DND-41 (cell line): ENCODE data around the gene YTHDF2.

Source experiments
- ATAC-seq: fragments of 200-7000 bp; cut with Tn5 transposase; 3 replicates; pipeline ENCODE4 v1.9.1; 2021; ENCODE audit warnings: low read depth; ENCODE audit not compliant: insufficient read depth
- DNase-seq: peaks from one replicate; pipeline ENCODE4 v3.0.0-alpha.2; 2020
- H2AFZ ChIP-seq: 2 replicates; pipeline ENCODE4 v1.6.0; 2012; ENCODE audit warnings: low read depth, low read length
- H3K27ac ChIP-seq: 2 replicates; pipeline ENCODE4 v1.5.1; 2012; ENCODE audit warnings: low read length, inconsistent platforms
- H3K27me3 ChIP-seq: fragments of 200-600 bp; sonication (generic); 2 replicates; pipeline ENCODE4 v1.6.0; 2012; ENCODE audit warnings: low read length, mild to moderate bottlenecking, inconsistent platforms; ENCODE audit not compliant: insufficient read depth, poor library complexity
- H3K36me3 ChIP-seq: 2 replicates; pipeline ENCODE4 v1.5.1; 2012; ENCODE audit warnings: low read length, inconsistent platforms; ENCODE audit not compliant: insufficient read depth
- H3K4me1 ChIP-seq: 2 replicates; pipeline ENCODE4 v1.5.1; 2012; ENCODE audit warnings: mild to moderate bottlenecking, low read length; ENCODE audit not compliant: insufficient read depth
- H3K4me2 ChIP-seq: 2 replicates; pipeline ENCODE4 v1.6.0; 2012; ENCODE audit warnings: mild to moderate bottlenecking, moderate library complexity, low read length, inconsistent platforms; ENCODE audit not compliant: insufficient read depth
- H3K4me3 ChIP-seq, 2 experiments: fragments of 200-600 bp in 1 of 2; shearing (Covaris generic) in 1 of 2; 2 replicates each; pipeline ENCODE4 v1.5.1; 2012 to 2016; ENCODE audit warnings: inconsistent platforms in 2 of 2, low read length in 2 of 2, mild to moderate bottlenecking in 2 of 2, low read depth in 1 of 2, moderate library complexity in 1 of 2
- H3K79me2 ChIP-seq: 2 replicates; pipeline ENCODE4 v1.6.0; 2012; ENCODE audit warnings: low read length, inconsistent platforms; ENCODE audit not compliant: insufficient read depth
- H3K9ac ChIP-seq: 2 replicates; pipeline ENCODE4 v1.6.0; 2012; ENCODE audit warnings: low read depth, mild to moderate bottlenecking, inconsistent platforms, low read length, moderate library complexity
- H3K9me3 ChIP-seq: 2 replicates; pipeline ENCODE4 v1.5.1; 2012; ENCODE audit warnings: low read length, moderate library complexity, mild to moderate bottlenecking, inconsistent platforms; ENCODE audit not compliant: insufficient read depth, severe bottlenecking
- H4K20me1 ChIP-seq: 2 replicates; pipeline ENCODE4 v1.6.0; 2012; ENCODE audit warnings: low read length; ENCODE audit not compliant: insufficient read depth
- EZH2 ChIP-seq: IDR thresholded peaks from 3 replicates; pipeline ENCODE4 v1.6.1; 2012; ENCODE audit warnings: borderline replicate concordance, low read depth, mild to moderate bottlenecking, moderate library complexity, low read length, inconsistent platforms; ENCODE audit not compliant: severe bottlenecking
- TF ChIP-seq, protein P1 (sequence below): IDR thresholded peaks from 2 replicates; pipeline ENCODE4 v1.5.1; 2012; ENCODE audit warnings: borderline replicate concordance, low read length, moderate library complexity, mild to moderate bottlenecking; ENCODE audit not compliant: poor library complexity, severe bottlenecking; ENCODE audit errors: extremely low read depth

The YTHDF2 gene

DNA sequence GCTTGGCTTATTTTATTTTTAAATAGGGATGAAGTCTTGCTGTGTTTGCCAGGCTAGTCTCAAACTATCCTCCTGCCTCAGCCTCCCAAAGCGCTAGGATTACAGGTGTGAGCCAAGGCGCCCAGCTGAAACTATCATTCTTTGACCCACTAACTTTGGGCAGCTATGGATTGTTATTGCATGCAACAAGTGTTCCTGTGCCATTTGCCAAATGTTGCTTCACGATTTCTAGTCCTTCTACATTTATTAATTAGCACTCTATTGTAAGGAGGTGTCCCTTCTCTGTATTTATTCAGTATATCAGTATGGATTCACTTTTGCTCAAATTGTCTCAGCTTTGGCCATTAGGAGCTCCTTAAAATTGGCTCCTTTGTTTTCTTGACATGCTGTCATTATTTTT lies 36.4 kb downstream of the YTHDF2 start:
- Histone ChIP-seq H3K36me3 (peaks cover 61% of the 10 kb centered on the region), H3K27ac (no peak overlapping the region), H3K4me2 (no peak overlapping the region), H3K79me2 (peaks cover 16% of the 10 kb centered on the region), H3K9me3 (no peaks in the 10 kb centered on the region), H2AFZ (no peak overlapping the region), H4K20me1 (peaks cover 51% of the 10 kb centered on the region), H3K4me1 (no peaks in the 10 kb centered on the region), H3K27me3 (no peaks in the 10 kb centered on the region), H3K4me3 (no peak overlapping the region), H3K9ac (no peak overlapping the region)
- TF ChIP-seq, protein P1, sequence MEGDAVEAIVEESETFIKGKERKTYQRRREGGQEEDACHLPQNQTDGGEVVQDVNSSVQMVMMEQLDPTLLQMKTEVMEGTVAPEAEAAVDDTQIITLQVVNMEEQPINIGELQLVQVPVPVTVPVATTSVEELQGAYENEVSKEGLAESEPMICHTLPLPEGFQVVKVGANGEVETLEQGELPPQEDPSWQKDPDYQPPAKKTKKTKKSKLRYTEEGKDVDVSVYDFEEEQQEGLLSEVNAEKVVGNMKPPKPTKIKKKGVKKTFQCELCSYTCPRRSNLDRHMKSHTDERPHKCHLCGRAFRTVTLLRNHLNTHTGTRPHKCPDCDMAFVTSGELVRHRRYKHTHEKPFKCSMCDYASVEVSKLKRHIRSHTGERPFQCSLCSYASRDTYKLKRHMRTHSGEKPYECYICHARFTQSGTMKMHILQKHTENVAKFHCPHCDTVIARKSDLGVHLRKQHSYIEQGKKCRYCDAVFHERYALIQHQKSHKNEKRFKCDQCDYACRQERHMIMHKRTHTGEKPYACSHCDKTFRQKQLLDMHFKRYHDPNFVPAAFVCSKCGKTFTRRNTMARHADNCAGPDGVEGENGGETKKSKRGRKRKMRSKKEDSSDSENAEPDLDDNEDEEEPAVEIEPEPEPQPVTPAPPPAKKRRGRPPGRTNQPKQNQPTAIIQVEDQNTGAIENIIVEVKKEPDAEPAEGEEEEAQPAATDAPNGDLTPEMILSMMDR, result no peak
- no peak for TF ChIP-seq EZH2
- DNase-seq (no peak), ATAC-seq (no peak)

- H3K79me2 ChIP-seq, result peaks cover 3% of the 10 kb centered on the region; the same call in 1 of the 2 replicates
- DNase-seq, result no peak
- H3K9ac ChIP-seq, result no peak overlapping the region
- H3K4me2 ChIP-seq, result no peak overlapping the region
- no peaks in the 10 kb centered on the region for H3K27me3 ChIP-seq
- no peak overlapping the region for H3K27ac ChIP-seq
- H3K9me3 ChIP-seq, result no peaks in the 10 kb centered on the region
- H3K36me3 ChIP-seq, result peaks cover 40% of the 10 kb centered on the region
- H2AFZ ChIP-seq, result no peak overlapping the region
- H3K4me3 ChIP-seq, result no peak overlapping the region
- peaks cover 42% of the 10 kb centered on the region for H4K20me1 ChIP-seq
- TF ChIP-seq EZH2, result no peak
- TF ChIP-seq, protein P1, result no peak
- H3K4me1 ChIP-seq, result no peaks in the 10 kb centered on the region
- no peak for ATAC-seq
Measured at GRCh38 chr1:28775121-28775942, 38.6 kb downstream of the YTHDF2 start.

DNA sequence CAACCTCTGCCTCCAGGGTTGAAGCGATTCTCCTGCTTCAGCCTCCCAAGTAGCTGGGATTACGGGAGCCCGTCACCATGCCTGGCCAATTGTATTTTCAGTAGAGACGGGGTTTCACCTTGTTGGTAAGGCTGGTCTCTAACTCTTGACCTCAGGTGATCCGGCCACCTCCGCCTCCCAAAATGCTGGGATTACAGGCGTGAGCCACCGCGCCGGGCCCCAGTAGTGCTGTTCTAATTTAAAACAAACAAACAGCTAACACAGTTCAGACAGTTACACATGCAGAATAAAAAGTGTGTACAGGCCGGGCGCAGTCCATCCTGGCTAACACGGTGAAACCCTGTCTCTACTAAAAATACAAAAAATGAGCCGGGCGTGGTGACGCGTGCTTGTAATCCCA lies 39.6 kb downstream of the YTHDF2 start:
- Histone ChIP-seq H3K36me3 (peaks cover 30% of the 10 kb centered on the region), H3K4me3 (no peak overlapping the region), H3K79me2 (no peaks in the 10 kb centered on the region), H3K9me3 (no peaks in the 10 kb centered on the region), H3K4me2 (no peak overlapping the region), H3K27me3 (no peaks in the 10 kb centered on the region), H3K9ac (no peak overlapping the region), H2AFZ (no peak overlapping the region), H4K20me1 (peaks cover 33% of the 10 kb centered on the region), H3K4me1 (no peaks in the 10 kb centered on the region), H3K27ac (no peak overlapping the region)
- ATAC-seq (no peak), DNase-seq (no peak)
- TF ChIP-seq, protein P1, result no peak
- TF ChIP-seq EZH2, result no peak

- Histone ChIP-seq H3K79me2 (no peaks in the 10 kb centered on the region), H3K36me3 (peaks cover 21% of the 10 kb centered on the region), H3K4me1 (no peaks in the 10 kb centered on the region), H3K4me3 (no peak overlapping the region), H3K27ac (no peak overlapping the region), H3K27me3 (no peaks in the 10 kb centered on the region), H3K9ac (no peak overlapping the region), H3K4me2 (no peak overlapping the region), H3K9me3 (no peaks in the 10 kb centered on the region), H4K20me1 (peaks cover 25% of the 10 kb centered on the region), H2AFZ (no peak overlapping the region)
- DNase-seq, result no peak
- TF ChIP-seq, protein P1, result no peak
- no peak for TF ChIP-seq EZH2
- ATAC-seq, result no peak
Measured at GRCh38 chr1:28778021-28778420, 41.3 kb downstream of the YTHDF2 start.
